HG03135 (cell line): ENCODE measurements around the gene TRIM26.
"Not testable (repeated sequence)": the region's sequence is repeated elsewhere in the genome, so short reads cannot be mapped to it uniquely, and the experiment has no call there.

Source experiments
- ATAC-seq: cut with Tn5 transposase; IDR thresholded peaks from one replicate; pipeline ENCODE4 v1.9.1; 2021; ENCODE audit warnings: mild to moderate bottlenecking, moderate library complexity; ENCODE audit not compliant: unreplicated experiment

Gene TRIM26

GRCh38 chr6:30154709-30155519, 58.3 kb downstream of the TRIM26 start:
- no peak for ATAC-seq

- no peak for ATAC-seq
Measured at GRCh38 chr6:30154061-30154460, 59.1 kb downstream of the TRIM26 start.

GRCh38 chr6:30152910-30153610, 60.1 kb downstream of the TRIM26 start:
- ATAC-seq: no peak

- ATAC-seq: no peak
Measured at GRCh38 chr6:30152016-30152673, 61.1 kb downstream of the TRIM26 start.

GRCh38 chr6:30151580-30151979, 61.6 kb downstream of the TRIM26 start:
- ATAC-seq: no peak

GRCh38 chr6:30150671-30151395, 62.4 kb downstream of the TRIM26 start:
- no peak for ATAC-seq

GRCh38 chr6:30149858-30150550, 63.2 kb downstream of the TRIM26 start:
- ATAC-seq: no peak

GRCh38 chr6:30149234-30149633, 64.0 kb downstream of the TRIM26 start:
- no peak for ATAC-seq

GRCh38 chr6:30147096-30147495, 66.1 kb downstream of the TRIM26 start:
- ATAC-seq: no peak

GRCh38 chr6:30145818-30146217, 67.4 kb downstream of the TRIM26 start:
- ATAC-seq: no peak

- no peak for ATAC-seq
Measured at GRCh38 chr6:30144811-30145210, 68.4 kb downstream of the TRIM26 start.

GRCh38 chr6:30143780-30144179, 69.4 kb downstream of the TRIM26 start:
- no peak for ATAC-seq

- ATAC-seq: no peak
Measured at GRCh38 chr6:30142665-30143064, 70.5 kb downstream of the TRIM26 start.

- ATAC-seq: not testable (repeated sequence)
Measured at GRCh38 chr6:30140240-30140639, 73.0 kb downstream of the TRIM26 start.

- no peak for ATAC-seq
Measured at GRCh38 chr6:30136570-30137286, 76.5 kb downstream of the TRIM26 start.

GRCh38 chr6:30135757-30136156, 77.4 kb downstream of the TRIM26 start, which contains the start of gene TRIM40:
TRIM40 (plus strand) TSS chr6:30136140; CDS start chr6:30137037, 897 bp downstream.
- no peak for ATAC-seq

GRCh38 chr6:30135147-30135546, 78.1 kb downstream of the TRIM26 start:
- ATAC-seq: no peak
